ENCODE data around the gene RAB37. TPM values are rescaled to one million over a fixed set of nuclear protein-coding genes. Genes with fewer than 3 reads are reported as not detected.

Gene RAB37
- total and polyA plus RNA-seq, 3 donors from 2014 or later, result 0.81 to 1.9 (median 0.94) TPM

DNA sequence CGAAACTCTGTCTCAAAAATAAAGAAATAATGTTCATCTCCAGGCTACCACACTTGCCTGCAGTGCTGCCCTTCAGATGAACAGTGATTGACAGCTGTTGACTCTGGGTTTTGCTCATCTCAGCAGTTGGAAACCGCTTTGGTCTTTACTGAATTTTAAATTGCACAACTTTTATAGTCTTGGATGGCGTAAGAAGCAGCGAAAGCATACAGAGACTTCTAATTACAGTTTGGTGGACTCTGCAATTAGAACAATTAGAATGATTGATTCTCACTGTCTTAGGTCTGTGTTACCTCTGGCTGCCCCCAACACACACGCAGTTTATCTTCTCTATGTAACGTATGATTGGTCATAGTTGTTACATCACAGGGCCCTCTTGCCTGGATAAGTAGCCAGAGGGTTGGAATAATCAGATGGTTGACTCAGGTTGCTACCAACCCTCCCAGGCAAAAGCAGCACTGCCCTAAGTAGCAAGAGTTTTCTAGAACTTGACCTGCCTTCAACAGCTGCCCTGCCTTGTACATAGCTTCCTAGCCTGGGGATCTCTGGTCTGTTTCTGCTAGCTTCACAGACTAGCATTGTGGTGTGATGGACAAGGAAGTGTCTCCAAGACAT lies 41.0 kb downstream of the RAB37 start:
- 84 to 93% methylated on average over 6 of the region's 6 CpGs for WGBS, 2 donors
- H3K27me3 ChIP-seq, result no peaks in the 10 kb centered on the region
- H3K36me3 ChIP-seq (ENCODE audit: low read depth, missing control alignments), result no peaks in the 10 kb centered on the region
- H3K4me3 ChIP-seq, result no peak overlapping the region
- TF ChIP-seq, protein P1, sequence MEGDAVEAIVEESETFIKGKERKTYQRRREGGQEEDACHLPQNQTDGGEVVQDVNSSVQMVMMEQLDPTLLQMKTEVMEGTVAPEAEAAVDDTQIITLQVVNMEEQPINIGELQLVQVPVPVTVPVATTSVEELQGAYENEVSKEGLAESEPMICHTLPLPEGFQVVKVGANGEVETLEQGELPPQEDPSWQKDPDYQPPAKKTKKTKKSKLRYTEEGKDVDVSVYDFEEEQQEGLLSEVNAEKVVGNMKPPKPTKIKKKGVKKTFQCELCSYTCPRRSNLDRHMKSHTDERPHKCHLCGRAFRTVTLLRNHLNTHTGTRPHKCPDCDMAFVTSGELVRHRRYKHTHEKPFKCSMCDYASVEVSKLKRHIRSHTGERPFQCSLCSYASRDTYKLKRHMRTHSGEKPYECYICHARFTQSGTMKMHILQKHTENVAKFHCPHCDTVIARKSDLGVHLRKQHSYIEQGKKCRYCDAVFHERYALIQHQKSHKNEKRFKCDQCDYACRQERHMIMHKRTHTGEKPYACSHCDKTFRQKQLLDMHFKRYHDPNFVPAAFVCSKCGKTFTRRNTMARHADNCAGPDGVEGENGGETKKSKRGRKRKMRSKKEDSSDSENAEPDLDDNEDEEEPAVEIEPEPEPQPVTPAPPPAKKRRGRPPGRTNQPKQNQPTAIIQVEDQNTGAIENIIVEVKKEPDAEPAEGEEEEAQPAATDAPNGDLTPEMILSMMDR (IDR thresholded peaks at IDR 0.05), result no peak
- TF ChIP-seq POLR2A (IDR thresholded peaks at IDR 0.05), result no peak
- peaks cover 20% of the 10 kb centered on the region for H3K4me1 ChIP-seq
- H3K9me3 ChIP-seq, result no peaks in the 10 kb centered on the region
- H3K27ac ChIP-seq, result no peak overlapping the region
- intact Hi-C loops (cut with DNase I; ENCODE audit: low total_unique reads), result no loop called here
- no peak for DNase-seq

DNA sequence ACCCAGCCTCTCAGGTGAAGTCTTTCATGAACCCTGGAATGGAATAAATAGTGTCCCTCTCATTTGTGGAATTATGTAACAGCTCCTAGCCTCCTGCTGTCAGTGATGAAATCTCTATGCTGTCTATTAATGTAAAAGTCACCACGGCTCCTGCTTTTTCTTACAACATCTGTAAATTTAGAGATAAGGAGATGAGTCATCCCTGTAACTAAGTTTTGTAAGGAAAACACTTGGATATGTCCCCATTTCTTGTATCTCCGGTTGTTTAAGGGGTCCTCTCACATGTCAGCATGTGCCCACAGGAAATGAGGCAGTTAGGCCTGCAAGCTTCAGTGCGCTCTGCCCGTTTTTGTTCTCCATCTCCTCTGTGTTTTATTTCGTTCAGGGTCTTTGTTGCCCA lies 41.9 kb downstream of the RAB37 start:
- 70 to 80% methylated on average over 5 of the region's 5 CpGs for WGBS, 2 donors
- intact Hi-C loops (cut with DNase I; ENCODE audit: low total_unique reads), result no loop called here

DNA sequence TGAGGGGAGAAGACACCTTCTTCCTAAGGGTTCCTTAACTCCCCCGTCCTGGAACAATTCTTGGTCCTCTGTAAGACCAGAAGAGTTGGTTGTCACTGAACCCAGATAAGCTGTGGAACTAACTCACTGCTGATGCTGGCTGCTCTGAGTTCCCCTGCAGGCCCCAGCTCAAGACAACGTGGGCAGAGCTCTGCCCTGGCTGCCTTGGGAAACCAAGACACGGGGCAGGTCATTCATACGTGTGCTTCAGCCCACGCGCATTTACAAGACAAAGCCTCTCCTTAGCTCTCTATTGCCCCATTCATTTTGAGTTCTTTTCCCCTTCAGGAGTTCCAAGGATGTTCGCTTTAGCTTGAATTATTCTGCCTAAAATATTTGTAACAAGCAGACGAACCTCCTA lies 42.4 kb downstream of the RAB37 start:
- no peaks in the 10 kb centered on the region for H3K9me3 ChIP-seq
- peaks cover 15% of the 10 kb centered on the region for H3K4me1 ChIP-seq
- TF ChIP-seq, protein P1 (IDR thresholded peaks at IDR 0.05), result no peak
- TF ChIP-seq POLR2A (IDR thresholded peaks at IDR 0.05), result no peak
- H3K36me3 ChIP-seq (ENCODE audit: low read depth, missing control alignments), result no peaks in the 10 kb centered on the region
- H3K27ac ChIP-seq, result no peak overlapping the region
- intact Hi-C loops (cut with DNase I; ENCODE audit: low total_unique reads), result no loop called here
- no peak for DNase-seq
- 81 to 87% methylated on average over 8 of the region's 8 CpGs for WGBS, 2 donors
- H3K27me3 ChIP-seq, result no peaks in the 10 kb centered on the region
- H3K4me3 ChIP-seq, result no peak overlapping the region

More for the DNA sequence above, 41.9 kb downstream of the RAB37 start:
- TF ChIP-seq, protein P1 (IDR thresholded peaks at IDR 0.05), result no peak
- no peak for TF ChIP-seq POLR2A (IDR thresholded peaks at IDR 0.05)
- no peaks in the 10 kb centered on the region for H3K9me3 ChIP-seq
- no peak overlapping the region for H3K4me3 ChIP-seq
- H3K27ac ChIP-seq, result no peak overlapping the region
- H3K27me3 ChIP-seq, result no peaks in the 10 kb centered on the region
- H3K36me3 ChIP-seq (ENCODE audit: low read depth, missing control alignments), result no peaks in the 10 kb centered on the region
- peaks cover 15% of the 10 kb centered on the region for H3K4me1 ChIP-seq
- DNase-seq, result no peak

DNA sequence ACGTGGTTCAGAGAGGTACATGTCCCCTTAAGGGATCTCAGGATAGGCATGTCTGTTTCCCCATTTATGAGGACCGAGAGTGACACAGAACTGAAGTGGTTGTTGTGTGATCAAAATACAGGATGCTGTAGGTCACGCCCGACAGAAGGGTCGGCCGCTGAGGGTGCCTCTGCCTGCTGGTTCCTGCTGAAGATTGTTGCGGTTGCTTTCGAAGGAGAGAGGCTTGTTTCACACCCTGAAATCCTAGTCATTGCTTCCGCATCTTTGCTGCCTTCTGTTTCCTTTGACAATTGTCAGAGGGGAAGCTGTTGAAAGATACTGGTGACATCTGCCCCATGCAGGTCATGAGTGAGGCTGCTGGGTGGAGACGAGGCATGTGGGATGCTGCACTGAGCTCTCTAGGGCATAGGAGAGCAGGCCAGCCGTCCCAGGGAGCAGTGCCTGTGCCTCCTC lies 42.9 kb downstream of the RAB37 start:
- intact Hi-C loops (cut with DNase I; ENCODE audit: low total_unique reads), result no loop called here
- TF ChIP-seq, protein P1 (IDR thresholded peaks at IDR 0.05), result no peak
- TF ChIP-seq POLR2A (IDR thresholded peaks at IDR 0.05), result no peak
- DNase-seq, result no peak
- no peaks in the 10 kb centered on the region for H3K9me3 ChIP-seq
- H3K27me3 ChIP-seq, result no peaks in the 10 kb centered on the region
- H3K4me3 ChIP-seq, result no peak overlapping the region
- WGBS, 2 donors, result 87 to 92% methylated on average over 11 of the region's 11 CpGs
- no peaks in the 10 kb centered on the region for H3K36me3 ChIP-seq (ENCODE audit: low read depth, missing control alignments)
- H3K27ac ChIP-seq, result no peak overlapping the region
- peaks cover 14% of the 10 kb centered on the region for H3K4me1 ChIP-seq

Data from testis (tissue), 3 donors.